Tibial nerve (tissue), 4 donors: ENCODE data around the gene RTN1. TPM values are rescaled to one million over a fixed set of nuclear protein-coding genes. Genes with fewer than 3 reads are reported as not detected.

Source experiments
- DNase-seq, 2 donors: peaks; one replicate each; pipeline ENCODE4 v3.0.0-alpha.2; 2019; ENCODE audit warnings: low spot score in 2 of 2
- H3K27ac ChIP-seq, 4 donors: fragments of 200-600 bp; sonication (generic) in 3 of 4; one replicate each; pipeline ENCODE4 v1.5.1; 2017 to 2019; ENCODE audit warnings: mild to moderate bottlenecking in 1 of 4
- H3K27me3 ChIP-seq, 2 donors: fragments of 200-600 bp; sonication (generic) in 1 of 2; one replicate each; pipeline versions ENCODE4 v1.5.1 to v1.6.0; 2017 to 2019
- H3K36me3 ChIP-seq, 3 donors: fragments of 200-600 bp; sonication (generic); one replicate each; pipeline ENCODE4 v1.5.1; 2018 to 2019
- H3K4me1 ChIP-seq, 4 donors: fragments of 200-600 bp; sonication (generic) in 3 of 4; one replicate each; pipeline ENCODE4 v1.5.1; 2017 to 2019
- H3K4me3 ChIP-seq, 4 donors: fragments of 200-600 bp; sonication (generic) in 3 of 4; one replicate each; pipeline ENCODE4 v1.5.1; 2017 to 2019; ENCODE audit warnings: mild to moderate bottlenecking in 1 of 4, moderate library complexity in 1 of 4
- H3K9me3 ChIP-seq, 4 donors: fragments of 200-600 bp; sonication (generic) in 3 of 4; one replicate each; pipeline ENCODE4 v1.5.1; 2017 to 2019
- CTCF ChIP-seq, 5 experiments: fragments of 200-600 bp in 3 of 5; fragments of 450-650 bp in 2 of 5; sonication (generic) in 3 of 5; IDR thresholded peaks; one replicate each; pipeline ENCODE4 v1.5.1; 2016 to 2019; ENCODE audit warnings: antibody characterized with exemption in 5 of 5, mild to moderate bottlenecking in 3 of 5, moderate library complexity in 2 of 5
- EP300 ChIP-seq, 2 donors: sonication (generic); formaldehyde crosslinking; IDR thresholded peaks; one replicate each; pipeline ENCODE4 v1.6.1; 2017; ENCODE audit warnings: antibody characterized with exemption in 2 of 2, mild to moderate bottlenecking in 1 of 2
- POLR2A ChIP-seq, 2 donors: fragments of 450-650 bp; IDR thresholded peaks; one replicate each; pipeline ENCODE4 v1.6.1; 2017; ENCODE audit warnings: antibody characterized with exemption in 2 of 2, mild to moderate bottlenecking in 2 of 2, moderate library complexity in 2 of 2
- WGBS, 2 donors: methylation state at CpG; one replicate each; pipeline ENCODE4 v1.1.5; 2018; 5-methylcytosine and 5-hydroxymethylcytosine counted together
- total RNA-seq, 4 donors: library from RNA; depleted of rRNA; stranded (reverse); fragments of >200 nt; gene quantifications; one replicate each; pipeline ENCODE4 v1.1.0, GENCODE V29; 2016

Gene RTN1
- total RNA-seq, 4 donors from 2014 or later: 7.5 to 20.7 (median 14.6) TPM

GRCh38 chr14:59687663-59688062, 182.9 kb downstream of the RTN1 start:
- Histone ChIP-seq H3K9me3 (peaks cover 0 to 9% (median 0%) of the 10 kb centered on the region in 4 donors), H3K4me1 (no peaks in the 10 kb centered on the region), H3K27me3 (no peaks in the 10 kb centered on the region), H3K27ac (no peak overlapping the region), H3K4me3 (no peak overlapping the region), H3K36me3 (peaks cover 0 to 4% (median 0%) of the 10 kb centered on the region in 3 donors)
- DNase-seq: no peak
- TF ChIP-seq POLR2A (IDR thresholded peaks at IDR 0.05): no peak
- TF ChIP-seq CTCF (IDR thresholded peaks at IDR 0.05): no peak
- no peak for TF ChIP-seq EP300 (IDR thresholded peaks at IDR 0.05)

GRCh38 chr14:59679872-59680271, 190.7 kb downstream of the RTN1 start:
- Histone ChIP-seq H3K36me3 (no peaks in the 10 kb centered on the region), H3K4me1 (peaks cover 0 to 21% (median 1%) of the 10 kb centered on the region in 4 donors), H3K27me3 (no peaks in the 10 kb centered on the region), H3K27ac (no peak overlapping the region), H3K4me3 (no peak overlapping the region), H3K9me3 (no peaks in the 10 kb centered on the region)
- DNase-seq: peak in 1 of 2 donors; percentile 38
- no peak for TF ChIP-seq CTCF (IDR thresholded peaks at IDR 0.05)
- TF ChIP-seq EP300 (IDR thresholded peaks at IDR 0.05): peak in 1 of 2 donors; percentile 13

- DNase-seq: no peak
- H3K27ac ChIP-seq: peak overlapping the region in 2 of 4 donors; percentile 38
- no peaks in the 10 kb centered on the region for H3K27me3 ChIP-seq
- H3K9me3 ChIP-seq: no peaks in the 10 kb centered on the region
- WGBS, 2 donors: 84 to 94% methylated on average over 2 of the region's 2 CpGs
- TF ChIP-seq CTCF (IDR thresholded peaks at IDR 0.05) (no peak), EP300 (IDR thresholded peaks at IDR 0.05) (no peak), POLR2A (IDR thresholded peaks at IDR 0.05) (no peak)
- no peak overlapping the region for H3K4me3 ChIP-seq
- no peaks in the 10 kb centered on the region for H3K36me3 ChIP-seq
- H3K4me1 ChIP-seq: peaks cover 0 to 21% (median 1%) of the 10 kb centered on the region in 4 donors
Observed at GRCh38 chr14:59678352-59678751, 192.2 kb downstream of the RTN1 start.

GRCh38 chr14:59677771-59678231, 192.8 kb downstream of the RTN1 start:
- TF ChIP-seq CTCF (IDR thresholded peaks at IDR 0.05) (no peak), EP300 (IDR thresholded peaks at IDR 0.05) (no peak), POLR2A (IDR thresholded peaks at IDR 0.05) (no peak)
- Histone ChIP-seq H3K27ac (peak overlapping the region in 2 of 4 donors; percentile 38), H3K36me3 (no peaks in the 10 kb centered on the region), H3K4me1 (peaks cover 0 to 21% (median 1%) of the 10 kb centered on the region in 4 donors), H3K27me3 (no peaks in the 10 kb centered on the region), H3K4me3 (no peak overlapping the region), H3K9me3 (no peaks in the 10 kb centered on the region)
- DNase-seq: no peak
- 29 to 32% methylated on average over 3 of the region's 3 CpGs for WGBS, 2 donors

- DNase-seq: no peak
- Histone ChIP-seq H3K27ac (no peak overlapping the region), H3K4me1 (peaks cover 0 to 19% (median 0%) of the 10 kb centered on the region in 4 donors), H3K4me3 (no peak overlapping the region), H3K36me3 (no peaks in the 10 kb centered on the region), H3K9me3 (no peaks in the 10 kb centered on the region), H3K27me3 (no peaks in the 10 kb centered on the region)
- 88 to 90% methylated on average over 1 of the region's 1 CpG for WGBS, 2 donors
- TF ChIP-seq CTCF (IDR thresholded peaks at IDR 0.05): no peak
- TF ChIP-seq EP300 (IDR thresholded peaks at IDR 0.05): no peak
- TF ChIP-seq POLR2A (IDR thresholded peaks at IDR 0.05): no peak
Observed at GRCh38 chr14:59675394-59675793, 195.2 kb downstream of the RTN1 start.
